NCI-H1417 treated with DMSO at 0.1 percent for 48 hours (cell line): Measurements from ENCODE around the gene SRSF2.
"Not testable (repeated sequence)": the region's sequence is repeated elsewhere in the genome, so short reads cannot be mapped to it uniquely, and the experiment has no call there.

Source experiments
- DNase-seq: peaks from one replicate; lab custom pipeline; 2025; lab: John Stamatoyannopoulos, UW

Gene SRSF2

DNA sequence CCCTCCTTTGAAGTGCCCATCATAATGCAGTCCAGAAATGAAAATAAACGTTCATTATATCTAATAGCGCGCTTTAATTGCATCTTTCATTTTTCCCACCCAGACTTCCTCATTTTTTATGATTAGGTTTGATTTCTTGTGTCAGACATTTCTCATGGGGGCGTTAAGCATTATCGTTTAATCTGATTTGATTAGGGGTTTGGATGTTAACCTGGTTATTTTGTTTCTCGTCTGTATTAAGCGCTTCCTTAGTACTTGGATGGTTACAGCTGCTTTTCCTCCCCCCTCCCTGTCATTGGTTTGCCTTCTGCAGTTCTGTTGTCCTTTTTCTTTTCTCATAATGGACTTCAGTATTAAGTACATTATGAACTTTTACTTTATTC is 1.3 kb upstream of the SRSF2 start:
- no peak for DNase-seq

GRCh38 chr17:76737676-76738467 is 741 bp upstream of the SRSF2 start, which contains the start of gene MFSD11:
MFSD11 (plus strand) TSS chr17:76738119; CDS start chr17:76738353, 234 bp downstream.
- DNase-seq: peak; percentile 91

DNA sequence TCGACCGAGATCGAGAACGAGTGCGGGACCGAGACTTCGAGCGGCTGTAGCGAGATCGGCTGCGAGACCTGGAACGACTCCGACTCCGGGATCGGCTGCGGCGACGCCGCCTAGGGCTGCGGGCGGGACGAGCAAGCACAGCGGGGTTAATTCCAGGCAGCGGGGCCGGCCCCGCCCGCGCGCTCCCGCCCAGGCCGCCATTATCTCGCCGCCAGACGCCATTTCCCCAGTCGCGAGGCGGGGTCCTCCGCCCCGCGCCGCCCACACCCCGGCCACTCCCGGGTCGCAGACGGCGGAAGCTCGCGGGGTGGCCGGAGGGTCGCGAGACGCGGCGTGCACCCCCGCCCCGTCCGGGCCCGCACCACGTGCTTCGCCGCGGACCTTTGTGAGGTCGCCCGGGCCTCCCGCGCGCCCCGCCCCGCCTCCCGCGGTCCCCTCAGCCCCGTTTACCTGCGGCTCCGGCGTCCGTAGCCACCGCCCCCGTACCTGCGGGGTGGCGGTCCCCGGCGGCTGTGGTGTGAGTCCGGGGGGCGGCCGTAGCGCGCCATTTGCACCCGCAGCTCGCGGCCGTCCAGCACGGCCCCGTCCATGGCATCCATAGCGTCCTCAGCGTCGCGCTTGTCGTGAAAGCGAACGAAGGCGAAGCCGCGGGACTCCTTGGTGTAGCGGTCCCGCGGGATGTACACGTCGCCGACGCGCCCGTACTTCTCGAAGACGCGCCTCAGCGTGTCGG is 616 bp downstream of the SRSF2 start:
- DNase-seq: no peak

DNA sequence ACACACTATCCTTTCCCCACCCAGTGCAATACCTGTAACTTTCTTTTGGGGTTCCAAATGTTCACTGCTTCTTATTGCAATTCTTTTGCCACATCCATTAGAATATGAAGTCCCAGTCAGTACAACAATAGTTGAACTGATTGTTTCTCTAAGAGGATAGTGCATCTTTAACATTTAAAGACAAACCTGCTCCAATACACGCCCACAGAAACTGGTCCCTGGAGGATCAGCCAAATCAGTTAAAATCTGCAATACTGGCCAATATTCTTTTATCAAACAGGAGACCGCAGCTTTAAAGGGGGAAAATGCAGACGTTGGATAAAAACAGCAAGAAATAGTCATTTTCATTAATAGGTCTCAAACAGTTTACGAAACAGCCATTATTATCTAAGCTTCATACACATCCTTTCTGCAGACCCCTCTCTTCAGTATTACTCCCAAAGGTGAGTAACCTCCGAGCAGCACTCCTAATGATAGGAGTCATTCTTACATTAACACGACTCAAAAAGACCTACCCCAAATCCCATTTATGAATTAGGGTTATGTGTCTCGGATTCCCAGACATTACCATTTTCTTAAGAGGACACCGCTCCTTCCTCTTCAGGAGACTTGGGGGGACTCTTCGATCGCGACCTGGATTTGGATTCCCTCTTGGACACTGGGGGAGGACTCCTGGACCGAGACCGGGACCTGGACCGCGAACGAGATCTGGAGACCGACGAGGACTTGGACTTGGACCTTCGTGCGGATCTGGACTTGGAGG is 1.4 kb downstream of the SRSF2 start:
- no peak for DNase-seq

GRCh38 chr17:76735006-76735405 is 2.1 kb downstream of the SRSF2 start:
- no peak for DNase-seq

DNA sequence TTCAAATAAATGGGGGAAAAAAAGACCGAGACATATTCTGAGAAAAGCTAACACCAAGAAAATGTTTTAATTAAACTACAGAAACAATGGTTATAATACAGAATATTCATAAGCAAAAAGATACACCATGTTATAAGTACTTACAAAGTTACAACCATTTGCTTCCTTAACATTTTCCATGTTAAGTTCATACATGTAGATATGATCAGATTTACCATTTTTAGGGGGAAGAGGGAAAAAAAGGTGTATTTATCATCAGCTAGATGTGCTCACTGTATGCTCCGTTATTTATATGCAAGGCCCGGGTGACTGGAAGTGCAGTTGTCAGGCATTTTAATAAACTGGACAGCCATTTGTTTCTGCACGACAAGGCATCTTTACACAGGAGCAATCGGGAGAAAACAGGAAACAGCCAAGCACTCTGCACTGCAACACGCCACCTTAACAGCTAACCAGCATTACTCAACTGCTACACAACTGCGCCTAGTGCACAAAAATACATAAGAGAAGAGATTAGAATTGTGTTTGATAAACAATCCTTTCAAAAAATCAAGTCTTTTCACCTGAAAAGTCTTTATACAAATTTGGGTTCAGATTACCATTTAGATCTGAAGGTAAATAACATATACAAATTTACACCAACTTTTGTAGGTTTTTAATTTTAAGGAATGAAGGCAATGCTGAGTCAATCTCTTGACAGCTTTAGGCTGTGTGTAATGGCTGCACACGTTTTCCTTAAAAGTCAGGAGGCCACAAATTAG is 2.9 kb downstream of the SRSF2 start:
- no peak for DNase-seq

GRCh38 chr17:76733618-76733957 is 3.5 kb downstream of the SRSF2 start:
- no peak for DNase-seq

- no peak for DNase-seq
These were observed 4.2 kb downstream of the SRSF2 start for GRCh38 chr17:76732734-76733617.

GRCh38 chr17:76731800-76732733 is 5.1 kb downstream of the SRSF2 start:
- not testable (repeated sequence) for DNase-seq

DNA sequence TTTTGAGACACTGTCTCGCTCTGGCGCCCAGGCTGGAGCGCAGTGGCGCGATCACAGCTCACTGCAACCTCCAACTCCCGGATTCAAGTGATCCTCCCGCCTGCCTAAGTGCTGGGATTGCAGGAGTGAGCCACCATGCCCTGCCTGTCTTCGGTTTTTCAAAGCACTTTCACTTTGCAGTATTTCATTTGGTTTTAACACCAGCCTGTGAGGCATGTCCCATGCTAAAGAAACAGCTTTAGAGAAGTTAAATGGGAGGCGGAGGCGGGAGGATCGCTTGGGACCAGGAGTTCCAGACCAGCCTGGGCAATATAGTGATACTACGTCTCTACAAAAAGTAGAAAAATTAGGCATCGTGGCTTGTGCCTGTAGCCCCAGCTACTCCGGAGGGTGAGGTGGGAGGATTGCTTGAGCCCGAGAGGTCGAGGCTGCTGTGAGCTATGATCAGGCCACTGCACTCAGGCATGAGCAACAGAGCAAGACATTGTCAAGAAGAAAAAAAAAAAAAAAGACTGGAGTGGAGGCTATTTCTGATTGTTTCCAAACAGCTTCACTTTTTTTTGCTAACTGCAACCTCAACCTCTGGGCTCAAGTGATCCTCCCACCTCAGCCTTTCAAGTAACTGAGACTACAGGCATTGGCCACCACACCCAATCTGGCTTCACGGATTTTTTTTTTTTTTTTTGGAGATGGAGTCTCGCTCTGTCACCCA is 9.2 kb downstream of the SRSF2 start:
- DNase-seq: no peak

- no peak for DNase-seq
These were observed 10.1 kb downstream of the SRSF2 start, which contains the start of gene METTL23 for GRCh38 chr17:76726776-76727718. METTL23 (plus strand) TSS chr17:76726839; CDS start chr17:76729711, 2,872 bp downstream.

GRCh38 chr17:76726231-76726775 is 10.8 kb downstream of the SRSF2 start, which contains the start of gene JMJD6:
JMJD6 (minus strand) TSS chr17:76726606; CDS start chr17:76726475, 131 bp downstream.
- peak; percentile 93 for DNase-seq

DNA sequence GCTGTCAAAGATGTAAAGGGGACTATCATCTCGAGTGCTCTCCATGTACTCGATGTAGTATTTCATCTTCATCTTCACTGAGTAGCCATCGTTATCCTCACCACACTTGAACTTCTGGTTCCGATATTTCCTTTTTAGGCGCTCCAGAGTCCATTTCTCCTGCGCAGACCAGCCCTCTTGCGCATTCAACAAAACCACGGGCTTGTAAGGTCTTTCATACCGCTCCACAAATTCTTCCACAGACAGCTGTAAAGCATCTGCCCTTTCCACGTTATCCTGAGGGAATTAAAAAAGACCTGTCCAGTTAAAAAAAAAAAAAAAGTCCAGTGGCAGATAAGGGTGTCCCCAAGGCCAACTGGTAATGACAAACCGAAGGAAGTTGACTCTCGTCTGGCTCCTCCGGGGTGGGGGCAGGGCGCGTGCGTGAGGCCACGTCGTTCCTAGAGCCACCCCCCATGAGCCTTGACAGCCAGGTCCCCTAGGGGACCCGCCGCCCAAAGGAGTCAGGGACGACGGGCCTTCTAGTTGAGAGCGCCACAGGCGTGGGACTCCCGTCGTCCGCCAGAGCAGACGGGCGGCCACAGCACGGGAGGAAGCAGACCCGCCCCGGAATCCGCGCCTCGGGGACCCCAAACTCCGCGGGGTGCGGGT is 11.4 kb downstream of the SRSF2 start:
- DNase-seq: no peak

DNA sequence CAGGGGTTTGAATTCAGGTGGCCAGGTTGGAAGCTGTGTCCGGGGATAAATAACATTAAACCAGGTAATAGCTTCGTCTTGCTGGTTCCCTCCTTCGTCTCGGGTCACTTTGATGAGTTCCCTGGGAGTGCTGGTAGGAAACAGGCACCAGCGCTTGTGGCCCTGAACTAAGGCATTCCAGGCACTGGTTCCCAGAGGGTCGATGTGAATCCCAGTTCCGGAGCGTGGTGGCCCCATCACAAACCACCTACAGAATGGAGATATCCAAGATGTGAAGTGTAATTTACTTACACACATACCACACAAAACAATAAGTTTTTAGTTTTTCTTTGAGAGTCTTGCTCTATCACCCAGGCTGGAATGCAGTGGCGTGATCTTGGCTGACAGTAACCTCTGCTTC is 13.3 kb downstream of the SRSF2 start:
- DNase-seq: no peak

GRCh38 chr17:76722977-76723376 is 14.2 kb downstream of the SRSF2 start:
- DNase-seq: not testable (repeated sequence)

- DNase-seq: no peak
These were observed 14.9 kb downstream of the SRSF2 start for GRCh38 chr17:76722279-76722678.

DNA sequence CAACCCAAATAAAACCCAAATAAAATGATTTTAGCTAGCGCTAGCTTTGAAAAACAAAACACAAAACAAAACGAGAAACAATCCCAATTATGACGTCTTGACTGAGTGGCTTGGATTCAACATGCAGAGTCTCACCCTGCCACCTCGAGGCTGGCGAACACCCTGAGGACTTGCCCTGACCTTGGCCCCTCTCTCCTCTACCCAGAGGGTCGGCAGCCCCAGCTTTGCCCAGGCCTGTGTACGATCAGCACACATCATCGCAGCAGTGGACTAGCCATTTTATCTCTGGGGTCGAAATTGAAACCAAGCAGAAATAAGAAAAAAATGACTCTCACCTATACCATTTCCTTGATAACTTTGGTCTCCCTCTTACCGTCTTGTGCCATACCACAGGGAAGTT is 15.7 kb downstream of the SRSF2 start:
- no peak for DNase-seq
